HepG2 (cell line): ENCODE results near the gene FADD. TPM values are rescaled to one million over a fixed set of nuclear protein-coding genes. Genes with fewer than 3 reads are reported as not detected.

ENCODE experiments used
- ATAC-seq: fragments of 200-7000 bp; cut with Tn5 transposase; 3 replicates; pipeline ENCODE4 v1.9.1; 2020; ENCODE audit warnings: mild to moderate bottlenecking, moderate library complexity
- BruUV-seq: library from RNA; stranded (reverse); fragments of 400-500 nt; replicated peaks from 2 replicates; lab custom pipeline; 2021; lab: Mats Ljungman, UMichigan
- CTCF ChIA-PET: fragments of 300-600 bp; formaldehyde crosslinking; extraction: SDS; loops from one replicate; lab custom pipeline; 2021; ENCODE audit warnings: low total read pairs, inconsistent platforms, low intra/inter-chr PET ratio; lab: Yijun Ruan, JAX
- POLR2A ChIA-PET: fragments of 350-600 bp; sonication (Branson Sonifier 250); formaldehyde crosslinking; loops from one replicate; lab custom pipeline; 2020; ENCODE audit warnings: antibody characterized with exemption, inconsistent platforms; lab: Yijun Ruan, JAX
- DNase-seq: peaks from one replicate; pipeline ENCODE4 v3.0.0-alpha.2; 2015; ENCODE audit warnings: low spot score
- FAIRE-seq: peaks from 3 replicates; lab custom pipeline; 2011; peaks lifted over from hg19 to GRCh38; lab: Jason Lieb, UNC
- H2AFZ ChIP-seq: one replicate; pipeline ENCODE4 v1.6.1; 2011; ENCODE audit warnings: low read length, inconsistent platforms
- H3K27ac ChIP-seq: fragments of 300-600 bp; 3 replicates; pipeline ENCODE4 v1.8.0; 2011; ENCODE audit warnings: mixed run types, mild to moderate bottlenecking, mixed read lengths, low read length, inconsistent platforms; ENCODE audit not compliant: insufficient read depth; ENCODE audit errors: extremely low read length
- H3K27me3 ChIP-seq, 2 experiments: fragments of 200-600 bp in 1 of 2; 2 replicates in 1 of 2; 3 replicates in 1 of 2; pipeline versions ENCODE4 v1.6.0 to v1.8.0; 2011; ENCODE audit warnings: low read length in 2 of 2, mild to moderate bottlenecking in 2 of 2, moderate library complexity in 2 of 2, inconsistent platforms in 1 of 2; ENCODE audit not compliant: insufficient read depth in 2 of 2, control insufficient read depth in 1 of 2
- H3K36me3 ChIP-seq, 2 experiments: fragments of 200-600 bp in 1 of 2; replicated peaks in 1 of 2; 2 replicates in 1 of 2; 3 replicates in 1 of 2; pipeline versions ENCODE4 v1.5.1 to v1.8.0; 2011; ENCODE audit warnings: low read length in 2 of 2, inconsistent platforms in 1 of 2; ENCODE audit not compliant: insufficient read depth in 2 of 2, control insufficient read depth in 1 of 2
- H3K4me1 ChIP-seq: 2 replicates; pipeline ENCODE4 v1.5.1; 2012; ENCODE audit warnings: low read length, inconsistent platforms; ENCODE audit not compliant: insufficient read depth
- H3K4me2 ChIP-seq: 2 replicates; pipeline ENCODE4 v1.6.0; 2011; ENCODE audit warnings: low read depth, low read length, inconsistent platforms
- H3K4me3 ChIP-seq, 3 experiments: fragments of 200-600 bp in 1 of 3; sonication (generic), shearing (Covaris generic) in 1 of 3; replicated peaks in 1 of 3; 2 replicates each; pipeline ENCODE4 v1.5.1; 2011 to 2016; ENCODE audit warnings: low read length in 3 of 3, inconsistent platforms in 2 of 3, low read depth in 2 of 3, mild to moderate bottlenecking in 2 of 3, control low read depth in 1 of 3, mixed read lengths in 1 of 3; ENCODE audit not compliant: insufficient read depth in 1 of 3
- H3K79me2 ChIP-seq: one replicate; pipeline ENCODE4 v1.6.1; 2011; ENCODE audit warnings: low read length, inconsistent platforms; ENCODE audit not compliant: insufficient read depth
- H3K9ac ChIP-seq: 2 replicates; pipeline ENCODE4 v1.6.0; 2011; ENCODE audit warnings: mild to moderate bottlenecking, low read depth, low read length, inconsistent platforms; ENCODE audit not compliant: insufficient read depth
- H3K9me3 ChIP-seq: 2 replicates; pipeline ENCODE4 v1.5.1; 2012; ENCODE audit warnings: mild to moderate bottlenecking, low read length
- H4K20me1 ChIP-seq: 2 replicates; pipeline ENCODE4 v1.6.0; 2011; ENCODE audit warnings: inconsistent platforms, mild to moderate bottlenecking, low read length, moderate library complexity; ENCODE audit not compliant: insufficient read depth
- ELF1 ChIP-seq: sonication (generic); formaldehyde crosslinking; IDR thresholded peaks from 2 replicates; pipeline ENCODE4 v1.4.0; 2020; ENCODE audit warnings: missing genetic modification reagents
- IKZF1 ChIP-seq: fragments of 450-650 bp; IDR thresholded peaks from 2 replicates; pipeline ENCODE4 v1.7.1; 2016
- MAFK ChIP-seq, 2 experiments: IDR thresholded peaks in 1 of 2; conservative IDR thresholded peaks in 1 of 2; 2 replicates each; pipeline ENCODE4 v1.6.1; 2011; ENCODE audit warnings: improper control_type of control experiment in 2 of 2, low read length in 2 of 2
- NFIB ChIP-seq: sonication (generic); formaldehyde crosslinking; IDR thresholded peaks from 2 replicates; pipeline ENCODE4 v1.9.0; 2021; ENCODE audit warnings: missing genetic modification reagents, mild to moderate bottlenecking, borderline replicate concordance
- SOX5 ChIP-seq: IDR thresholded peaks from 2 replicates; pipeline ENCODE4 v1.6.1; 2016; ENCODE audit warnings: borderline replicate concordance
- SP4 ChIP-seq: sonication (generic); formaldehyde crosslinking; IDR thresholded peaks from 2 replicates; pipeline ENCODE4 v1.8.1; 2023; ENCODE audit warnings: mild to moderate bottlenecking, missing genetic modification reagents
- ZBTB20 ChIP-seq: sonication (generic); formaldehyde crosslinking; IDR thresholded peaks from 2 replicates; pipeline ENCODE4 v1.8.1; 2023; ENCODE audit warnings: missing genetic modification reagents, low read depth, mild to moderate bottlenecking, borderline replicate concordance
- ZNF614 ChIP-seq: IDR thresholded peaks from 2 replicates; pipeline ENCODE4 v1.6.1; 2018; ENCODE audit warnings: missing biosample characterization, missing genetic modification reagents, inconsistent platforms, borderline replicate concordance
- WGBS: methylation state at CpG from one replicate; pipeline ENCODE4 v1.1.6; 2017; ENCODE audit warnings: low lambda C conversion rate; 5-methylcytosine and 5-hydroxymethylcytosine counted together
- in situ Hi-C: cut with HindIII; loops from 2 replicates; pipeline ENCODE4 v1.10.0; 2017; ENCODE audit warnings: low pct_unique_long_range_greater_than_20kb; ENCODE audit not compliant: extremely low pct_ligation_motif_present
- intact Hi-C: fragments of 100-400 bp; cut with micrococcal nuclease; formaldehyde crosslinking; loops from one replicate; pipeline ENCODE4 v1.10.0; 2022; ENCODE audit not compliant: unreplicated experiment
- polyA plus RNA-seq, 8 experiments: library from polyadenylated mRNA; depleted of rRNA in 3 of 8; stranded (reverse) in 7 of 8; unstranded in 1 of 8; fragments of >200 nt; fragmentation: Illumina TruSeq in 4 of 8; extraction: Trizol in 4 of 8; gene quantifications; 2 replicates each; pipeline versions ENCODE4 v1.2.1 to v1.2.3, GENCODE V29; 2011 to 2016; ENCODE audit warnings: low read depth in 4 of 8, missing spikeins in 1 of 8, mixed read lengths in 1 of 8; ENCODE audit not compliant: insufficient read depth in 1 of 8
- total RNA-seq, 5 experiments: library from RNA; depleted of rRNA; stranded (reverse); fragments of >200 nt; fragmentation: Illumina TruSeq; extraction: Trizol; gene quantifications; 2 replicates each; pipeline ENCODE4 v1.2.3, GENCODE V29; 2016; ENCODE audit warnings: low read depth in 1 of 5
- TF ChIP-seq, protein P1 (sequence below): sonication (generic); formaldehyde crosslinking; conservative IDR thresholded peaks from 2 replicates; pipeline ENCODE4 v1.8.0; 2022; ENCODE audit warnings: missing genetic modification reagents
- TF ChIP-seq, protein P2 (sequence below): sonication (generic); formaldehyde crosslinking; IDR thresholded peaks from 2 replicates; pipeline ENCODE4 v1.4.0; 2020; ENCODE audit warnings: missing genetic modification reagents
- TF ChIP-seq, protein P3 (sequence below): sonication (generic); formaldehyde crosslinking; conservative IDR thresholded peaks from 2 replicates; pipeline ENCODE4 v1.8.1; 2023; ENCODE audit warnings: missing genetic modification reagents
- TF ChIP-seq, protein P4 (sequence below): sonication (generic); formaldehyde crosslinking; IDR thresholded peaks from 2 replicates; pipeline ENCODE4 v1.4.0; 2020; ENCODE audit warnings: mild to moderate bottlenecking, missing genetic modification reagents

Gene FADD
- total and polyA plus RNA-seq, 2 of the 13 experiments (the other 11 are each of a cell fraction or from before 2014, with no cell fraction given), result 14.2 to 22.2 TPM

DNA sequence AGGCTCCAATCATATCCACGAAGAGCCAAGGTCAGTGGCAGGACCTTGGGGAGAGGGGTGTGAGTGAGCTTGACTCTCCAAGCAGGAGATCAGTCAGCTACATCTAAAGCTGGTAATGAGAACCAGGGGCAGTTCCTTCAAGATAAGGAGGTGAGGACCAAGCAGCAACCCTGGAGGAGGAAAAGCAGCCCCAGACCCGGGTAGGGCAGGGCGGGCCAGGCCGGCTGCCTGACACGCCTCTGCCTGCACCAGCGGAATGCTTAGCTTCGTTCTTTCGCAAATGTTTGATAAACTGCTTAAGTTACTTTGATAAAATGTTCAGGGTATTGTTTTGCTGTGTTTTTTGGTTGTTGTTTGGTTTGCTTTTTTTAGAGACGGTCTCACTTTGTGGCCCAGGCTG is 18.7 kb upstream of the FADD start:
- FAIRE-seq (no peak), DNase-seq (no peak), ATAC-seq (no peak)
- H3K4me1 ChIP-seq, result no peaks in the 10 kb centered on the region
- no peak for TF ChIP-seq ZNF614 (CRISPR knock-in tag)
- H3K79me2 ChIP-seq, result no peaks in the 10 kb centered on the region
- H4K20me1 ChIP-seq, result no peaks in the 10 kb centered on the region
- no peak overlapping the region for H2AFZ ChIP-seq
- in situ Hi-C loops (no loop called here), intact Hi-C loops (no loop called here)
- no peak overlapping the region for H3K9ac ChIP-seq
- no peak overlapping the region for H3K27ac ChIP-seq
- H3K9me3 ChIP-seq, result no peaks in the 10 kb centered on the region
- 21% methylated on average over 8 of the region's 9 CpGs for WGBS
- CTCF ChIA-PET, result no interaction called here
- H3K36me3 ChIP-seq, result no peaks in the 10 kb centered on the region
- no peak overlapping the region for H3K4me3 ChIP-seq
- no peak overlapping the region for H3K4me2 ChIP-seq
- POLR2A ChIA-PET, result no interaction called here
- H3K27me3 ChIP-seq, result peaks cover 15 to 79% of the 10 kb centered on the region in 2 experiments
- no TSS peak for BruUV-seq

DNA sequence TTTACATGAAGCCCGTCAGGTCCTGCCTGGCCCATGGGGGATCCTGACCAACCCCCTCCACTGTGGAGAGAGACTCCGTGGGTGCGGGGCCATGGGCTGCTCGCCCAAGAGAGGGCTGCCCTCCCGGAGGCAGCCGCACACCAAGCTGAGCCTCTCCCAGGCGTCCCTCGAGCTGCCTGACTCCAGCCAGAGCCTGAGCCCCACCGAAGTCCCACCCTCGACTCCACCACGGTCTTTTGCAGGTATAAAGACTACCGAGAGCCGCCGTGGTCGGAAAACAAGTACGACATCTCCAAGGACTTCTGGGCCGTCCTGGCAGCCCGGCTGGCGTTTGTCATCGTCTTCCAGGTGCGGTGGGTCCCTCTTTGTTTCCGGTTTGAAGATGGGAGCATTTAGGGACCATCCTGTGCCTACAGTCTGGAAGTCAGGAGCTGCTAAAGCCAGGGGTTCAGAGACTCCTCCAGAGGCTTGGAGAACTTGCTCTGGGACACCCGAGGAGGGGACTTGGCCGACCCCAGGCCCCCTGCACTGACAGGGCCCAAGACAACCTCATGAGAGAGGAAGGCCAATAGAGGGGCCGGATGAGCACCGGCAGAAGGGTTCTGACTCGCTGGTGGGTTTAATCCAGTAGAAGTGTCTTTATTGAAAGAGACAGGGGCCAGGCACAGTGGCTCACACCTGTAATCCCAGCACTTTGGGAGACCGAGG is 17.6 kb upstream of the FADD start:
- H3K4me3 ChIP-seq, result no peak overlapping the region
- H3K36me3 ChIP-seq, result no peaks in the 10 kb centered on the region
- no peaks in the 10 kb centered on the region for H3K9me3 ChIP-seq
- no peak overlapping the region for H2AFZ ChIP-seq
- no peak for ATAC-seq
- 19% methylated on average over 11 of the region's 28 CpGs for WGBS
- intact Hi-C loops, result no loop called here
- H3K4me2 ChIP-seq, result no peak overlapping the region
- H3K4me1 ChIP-seq, result no peaks in the 10 kb centered on the region
- H4K20me1 ChIP-seq, result no peaks in the 10 kb centered on the region
- no peaks in the 10 kb centered on the region for H3K79me2 ChIP-seq
- ChIA-PET CTCF (no interaction called here), POLR2A (no interaction called here)
- no peak overlapping the region for H3K27ac ChIP-seq
- DNase-seq, result no peak
- no peak overlapping the region for H3K9ac ChIP-seq
- BruUV-seq, result no TSS peak
- in situ Hi-C loops, result no loop called here
- peaks cover 10 to 74% of the 10 kb centered on the region in 2 experiments; a peak in 4 of 5 replicates for H3K27me3 ChIP-seq
- no peak for FAIRE-seq
- TF ChIP-seq IKZF1, result no peak
- TF ChIP-seq, protein P1, sequence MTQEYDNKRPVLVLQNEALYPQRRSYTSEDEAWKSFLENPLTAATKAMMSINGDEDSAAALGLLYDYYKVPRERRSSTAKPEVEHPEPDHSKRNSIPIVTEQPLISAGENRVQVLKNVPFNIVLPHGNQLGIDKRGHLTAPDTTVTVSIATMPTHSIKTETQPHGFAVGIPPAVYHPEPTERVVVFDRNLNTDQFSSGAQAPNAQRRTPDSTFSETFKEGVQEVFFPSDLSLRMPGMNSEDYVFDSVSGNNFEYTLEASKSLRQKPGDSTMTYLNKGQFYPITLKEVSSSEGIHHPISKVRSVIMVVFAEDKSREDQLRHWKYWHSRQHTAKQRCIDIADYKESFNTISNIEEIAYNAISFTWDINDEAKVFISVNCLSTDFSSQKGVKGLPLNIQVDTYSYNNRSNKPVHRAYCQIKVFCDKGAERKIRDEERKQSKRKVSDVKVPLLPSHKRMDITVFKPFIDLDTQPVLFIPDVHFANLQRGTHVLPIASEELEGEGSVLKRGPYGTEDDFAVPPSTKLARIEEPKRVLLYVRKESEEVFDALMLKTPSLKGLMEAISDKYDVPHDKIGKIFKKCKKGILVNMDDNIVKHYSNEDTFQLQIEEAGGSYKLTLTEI (CRISPR knock-in tag), result no peak
- no peak for TF ChIP-seq ELF1 (CRISPR knock-in tag)
- no peak for TF ChIP-seq NFIB (CRISPR knock-in tag)
- TF ChIP-seq SOX5 (CRISPR knock-in tag), result no peak
- TF ChIP-seq SP4 (CRISPR knock-in tag), result no peak
- TF ChIP-seq, protein P2, sequence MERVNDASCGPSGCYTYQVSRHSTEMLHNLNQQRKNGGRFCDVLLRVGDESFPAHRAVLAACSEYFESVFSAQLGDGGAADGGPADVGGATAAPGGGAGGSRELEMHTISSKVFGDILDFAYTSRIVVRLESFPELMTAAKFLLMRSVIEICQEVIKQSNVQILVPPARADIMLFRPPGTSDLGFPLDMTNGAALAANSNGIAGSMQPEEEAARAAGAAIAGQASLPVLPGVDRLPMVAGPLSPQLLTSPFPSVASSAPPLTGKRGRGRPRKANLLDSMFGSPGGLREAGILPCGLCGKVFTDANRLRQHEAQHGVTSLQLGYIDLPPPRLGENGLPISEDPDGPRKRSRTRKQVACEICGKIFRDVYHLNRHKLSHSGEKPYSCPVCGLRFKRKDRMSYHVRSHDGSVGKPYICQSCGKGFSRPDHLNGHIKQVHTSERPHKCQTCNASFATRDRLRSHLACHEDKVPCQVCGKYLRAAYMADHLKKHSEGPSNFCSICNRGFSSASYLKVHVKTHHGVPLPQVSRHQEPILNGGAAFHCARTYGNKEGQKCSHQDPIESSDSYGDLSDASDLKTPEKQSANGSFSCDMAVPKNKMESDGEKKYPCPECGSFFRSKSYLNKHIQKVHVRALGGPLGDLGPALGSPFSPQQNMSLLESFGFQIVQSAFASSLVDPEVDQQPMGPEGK (CRISPR knock-in tag), result no peak
- TF ChIP-seq, protein P3, sequence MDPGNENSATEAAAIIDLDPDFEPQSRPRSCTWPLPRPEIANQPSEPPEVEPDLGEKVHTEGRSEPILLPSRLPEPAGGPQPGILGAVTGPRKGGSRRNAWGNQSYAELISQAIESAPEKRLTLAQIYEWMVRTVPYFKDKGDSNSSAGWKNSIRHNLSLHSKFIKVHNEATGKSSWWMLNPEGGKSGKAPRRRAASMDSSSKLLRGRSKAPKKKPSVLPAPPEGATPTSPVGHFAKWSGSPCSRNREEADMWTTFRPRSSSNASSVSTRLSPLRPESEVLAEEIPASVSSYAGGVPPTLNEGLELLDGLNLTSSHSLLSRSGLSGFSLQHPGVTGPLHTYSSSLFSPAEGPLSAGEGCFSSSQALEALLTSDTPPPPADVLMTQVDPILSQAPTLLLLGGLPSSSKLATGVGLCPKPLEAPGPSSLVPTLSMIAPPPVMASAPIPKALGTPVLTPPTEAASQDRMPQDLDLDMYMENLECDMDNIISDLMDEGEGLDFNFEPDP, result no peak
- no peak for TF ChIP-seq ZBTB20
- no peak for TF ChIP-seq MAFK (conservative IDR thresholded peaks at IDR 0.05 in 1 of 2, IDR thresholded peaks at IDR 0.05 in 1 of 2; ENCODE audit: low read length in 2 of 2)
- TF ChIP-seq, protein P4, sequence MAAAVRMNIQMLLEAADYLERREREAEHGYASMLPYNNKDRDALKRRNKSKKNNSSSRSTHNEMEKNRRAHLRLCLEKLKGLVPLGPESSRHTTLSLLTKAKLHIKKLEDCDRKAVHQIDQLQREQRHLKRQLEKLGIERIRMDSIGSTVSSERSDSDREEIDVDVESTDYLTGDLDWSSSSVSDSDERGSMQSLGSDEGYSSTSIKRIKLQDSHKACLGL (CRISPR knock-in tag), result no peak
